AG09309 (cell line): ENCODE results near the gene CLEC16A.

Experiments
- DNase-seq: peaks from one replicate; pipeline ENCODE4 v3.0.0-alpha.2; 2010; ENCODE audit warnings: low read depth
- H3K4me3 ChIP-seq: 2 replicates; pipeline ENCODE4 v1.5.1; 2011; ENCODE audit warnings: mild to moderate bottlenecking, low read depth, low read length, moderate library complexity; ENCODE audit not compliant: control insufficient read depth
- CTCF ChIP-seq: IDR thresholded peaks from 2 replicates; pipeline ENCODE4 v1.5.1; 2011; ENCODE audit warnings: mild to moderate bottlenecking, low read depth, low read length, inconsistent platforms; ENCODE audit not compliant: insufficient read depth, control insufficient read depth; ENCODE audit errors: missing control alignments

The CLEC16A gene

DNA sequence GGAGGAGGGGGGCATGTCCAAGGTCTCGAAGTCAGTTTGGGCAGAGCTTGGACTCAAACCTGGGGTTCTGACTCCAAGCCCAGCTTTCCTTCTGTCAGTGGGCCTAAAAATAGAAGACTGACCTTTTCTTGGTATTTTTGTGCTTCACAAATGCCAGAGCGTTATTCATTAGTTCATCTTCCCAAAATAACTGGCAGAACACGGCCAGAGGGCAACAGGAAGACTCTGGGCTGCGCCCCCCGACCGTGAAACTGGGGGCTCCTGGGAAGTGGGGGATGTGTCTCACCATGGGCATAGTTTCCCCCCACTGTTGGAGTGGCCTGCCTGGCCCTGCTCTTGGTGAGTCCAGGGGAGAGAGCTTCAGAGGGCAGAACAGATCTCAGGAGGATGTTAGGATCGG lies 217.6 kb downstream of the CLEC16A start:
- H3K4me3 ChIP-seq = no peak overlapping the region
- no peak for DNase-seq
- TF ChIP-seq CTCF = no peak

- no peak for TF ChIP-seq CTCF
- no peak for DNase-seq
- no peak overlapping the region for H3K4me3 ChIP-seq
Measured at GRCh38 chr16:11162586-11163268, 218.4 kb downstream of the CLEC16A start.

- DNase-seq = no peak
- no peak for TF ChIP-seq CTCF
Measured at GRCh38 chr16:11163761-11164261, 219.4 kb downstream of the CLEC16A start.

GRCh38 chr16:11164482-11165270 lies 220.3 kb downstream of the CLEC16A start:
- DNase-seq = no peak
- H3K4me3 ChIP-seq = no peak overlapping the region
- TF ChIP-seq CTCF = no peak

More at GRCh38 chr16:11163761-11164261, 219.4 kb downstream of the CLEC16A start:
- no peak overlapping the region for H3K4me3 ChIP-seq

DNA sequence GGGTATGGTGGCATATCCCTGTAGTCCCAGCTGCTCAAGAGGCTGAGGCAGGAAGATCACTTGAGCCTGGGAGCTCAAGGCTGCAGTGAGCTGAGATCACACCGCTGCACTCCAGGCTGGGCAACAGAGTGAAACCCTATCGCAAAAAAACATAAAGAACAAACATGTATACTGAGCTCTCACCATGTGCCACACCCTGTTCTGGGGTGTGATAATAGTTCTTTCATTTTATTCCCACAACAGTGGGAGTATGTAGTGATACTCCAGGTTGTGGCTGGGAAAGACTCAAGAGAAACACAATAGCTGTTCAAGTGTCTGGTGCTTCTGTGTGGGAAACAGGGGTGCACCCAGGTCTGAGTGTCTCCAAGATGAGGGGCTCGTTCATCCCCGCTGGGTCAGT lies 221.0 kb downstream of the CLEC16A start:
- DNase-seq = no peak
- no peak for TF ChIP-seq CTCF
- H3K4me3 ChIP-seq = no peak overlapping the region

DNA sequence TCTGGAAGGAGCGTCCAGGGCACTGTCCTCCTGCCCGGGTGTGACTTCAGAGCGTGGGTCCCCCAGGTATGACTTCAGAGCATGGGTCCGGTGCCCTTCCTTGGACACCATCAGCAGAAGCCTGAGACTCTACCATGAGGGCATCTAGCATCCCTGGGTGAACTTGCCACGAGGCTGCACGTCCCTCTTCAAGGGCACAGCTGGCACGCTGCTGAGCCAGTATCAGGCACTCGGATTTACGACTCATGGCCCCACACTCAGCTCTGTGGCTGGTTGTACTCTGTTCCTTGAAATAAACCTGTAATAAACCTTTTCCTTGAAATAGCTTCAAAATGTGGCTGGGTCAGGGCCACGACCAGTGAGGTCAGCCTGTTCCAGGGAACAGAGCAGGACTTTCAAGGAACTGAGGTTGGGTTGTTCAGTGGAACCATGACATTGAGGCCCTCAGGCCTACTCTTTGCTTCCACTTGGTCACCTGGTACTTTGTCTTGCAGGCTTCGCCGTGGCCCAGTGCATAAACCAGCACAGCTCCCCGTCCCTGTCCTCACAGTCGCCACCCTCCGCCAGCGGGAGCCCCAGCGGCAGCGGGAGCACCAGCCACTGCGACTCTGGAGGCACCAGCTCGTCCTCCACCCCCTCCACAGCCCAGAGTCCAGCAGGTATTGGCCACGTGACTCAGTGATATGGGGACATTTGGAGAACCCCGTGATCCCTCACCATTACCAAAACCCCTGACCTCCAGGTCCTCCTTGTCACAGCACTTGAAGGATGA lies 221.7 kb downstream of the CLEC16A start:
- TF ChIP-seq CTCF = no peak
- DNase-seq = no peak
- no peak overlapping the region for H3K4me3 ChIP-seq
